ENCODE results near the gene ENTREP1.

ENTREP1 gene

GRCh38 chr9:69386651-69387050 lies 61.6 kb downstream of the ENTREP1 start:
- TF ChIP-seq CTCF (IDR thresholded peaks at IDR 0.05; ENCODE audit: low read depth, low read length, missing control alignments), result no peak
- no peak for DNase-seq (ENCODE audit: extremely low read depth, low read depth)
- H3K4me3 ChIP-seq (replicated peaks; ENCODE audit: low read depth, low read length), result no peak overlapping the region

- no peak overlapping the region for H3K4me3 ChIP-seq (replicated peaks; ENCODE audit: low read depth, low read length)
- no peak for TF ChIP-seq CTCF (IDR thresholded peaks at IDR 0.05; ENCODE audit: low read depth, low read length, missing control alignments)
- no peak for DNase-seq (ENCODE audit: extremely low read depth, low read depth)
Measured at GRCh38 chr9:69388596-69388995, 63.6 kb downstream of the ENTREP1 start.

GRCh38 chr9:69389437-69389995 lies 64.5 kb downstream of the ENTREP1 start:
- TF ChIP-seq CTCF (IDR thresholded peaks at IDR 0.05; ENCODE audit: low read depth, low read length, missing control alignments), result no peak
- no peak for DNase-seq (ENCODE audit: extremely low read depth, low read depth)
- H3K4me3 ChIP-seq (replicated peaks; ENCODE audit: low read depth, low read length), result no peak overlapping the region

- no peak overlapping the region for H3K4me3 ChIP-seq (replicated peaks; ENCODE audit: low read depth, low read length)
- TF ChIP-seq CTCF (IDR thresholded peaks at IDR 0.05; ENCODE audit: low read depth, low read length, missing control alignments), result no peak
- DNase-seq (ENCODE audit: extremely low read depth, low read depth), result no peak
Measured at GRCh38 chr9:69391487-69391886, 66.5 kb downstream of the ENTREP1 start.

GRCh38 chr9:69391946-69392345 lies 66.9 kb downstream of the ENTREP1 start:
- H3K4me3 ChIP-seq (replicated peaks; ENCODE audit: low read depth, low read length), result no peak overlapping the region
- no peak for DNase-seq (ENCODE audit: extremely low read depth, low read depth)
- TF ChIP-seq CTCF (IDR thresholded peaks at IDR 0.05; ENCODE audit: low read depth, low read length, missing control alignments), result no peak

- no peak for DNase-seq (ENCODE audit: extremely low read depth, low read depth)
- H3K4me3 ChIP-seq (replicated peaks; ENCODE audit: low read depth, low read length), result no peak overlapping the region
- no peak for TF ChIP-seq CTCF (IDR thresholded peaks at IDR 0.05; ENCODE audit: low read depth, low read length, missing control alignments)
Measured at GRCh38 chr9:69392826-69393225, 67.8 kb downstream of the ENTREP1 start.

- no peak for DNase-seq (ENCODE audit: extremely low read depth, low read depth)
- H3K4me3 ChIP-seq (replicated peaks; ENCODE audit: low read depth, low read length), result no peak overlapping the region
- TF ChIP-seq CTCF (IDR thresholded peaks at IDR 0.05; ENCODE audit: low read depth, low read length, missing control alignments), result no peak
Measured at GRCh38 chr9:69393425-69393824, 68.4 kb downstream of the ENTREP1 start.
